Keratinocyte (primary cell): ENCODE measurements around the gene TRIM29. TPM values are rescaled to one million over a fixed set of nuclear protein-coding genes. Genes with fewer than 3 reads are reported as not detected.

Experiments
- DNase-seq: peaks from one replicate; pipeline ENCODE4 v3.0.0-alpha.2; 2011; ENCODE audit warnings: low read depth, missing footprints, low spot score
- FAIRE-seq: peaks from 2 replicates; lab custom pipeline; 2011; peaks lifted over from hg19 to GRCh38; lab: Jason Lieb, UNC
- H2AFZ ChIP-seq: 2 replicates; pipeline ENCODE4 v1.6.0; 2012; ENCODE audit warnings: low read length, control low read depth, inconsistent platforms; ENCODE audit not compliant: control insufficient read depth
- H3K27ac ChIP-seq: 2 replicates; pipeline ENCODE4 v1.5.1; 2011; ENCODE audit warnings: low read length; ENCODE audit not compliant: control insufficient read depth, insufficient read depth
- H3K27me3 ChIP-seq: 3 replicates; pipeline ENCODE4 v1.6.0; 2011; ENCODE audit warnings: low read length; ENCODE audit not compliant: control insufficient read depth, insufficient read depth; ENCODE audit errors: extremely low read depth
- H3K36me3 ChIP-seq, 2 experiments: 2 replicates in 1 of 2; 3 replicates in 1 of 2; pipeline ENCODE4 v1.5.1; 2011; ENCODE audit warnings: low read length in 2 of 2, mild to moderate bottlenecking in 1 of 2; ENCODE audit not compliant: control insufficient read depth in 2 of 2, insufficient read depth in 2 of 2; ENCODE audit errors: extremely low read depth in 1 of 2
- H3K4me1 ChIP-seq: 3 replicates; pipeline ENCODE4 v1.5.1; 2011; ENCODE audit warnings: low read length; ENCODE audit not compliant: control insufficient read depth, insufficient read depth; ENCODE audit errors: extremely low read depth
- H3K4me2 ChIP-seq: 3 replicates; pipeline ENCODE4 v1.6.0; 2011; ENCODE audit warnings: low read depth, low read length; ENCODE audit not compliant: control insufficient read depth, insufficient read depth; ENCODE audit errors: extremely low read depth
- H3K4me3 ChIP-seq, 3 experiments: fragments of 200-600 bp in 1 of 3; sonication (generic) in 1 of 3; 2 replicates in 2 of 3; 3 replicates in 1 of 3; pipeline ENCODE4 v1.5.1; 2011 to 2016; ENCODE audit warnings: low read length in 3 of 3, mild to moderate bottlenecking in 3 of 3, control low read depth in 2 of 3, inconsistent platforms in 1 of 3, low read depth in 1 of 3, mixed read lengths in 1 of 3, mixed run types in 1 of 3, moderate library complexity in 1 of 3; ENCODE audit not compliant: control insufficient read depth in 2 of 3, insufficient read depth in 2 of 3; ENCODE audit errors: extremely low read depth in 1 of 3
- H3K79me2 ChIP-seq: 2 replicates; pipeline ENCODE4 v1.6.0; 2012; ENCODE audit warnings: low read length; ENCODE audit not compliant: control insufficient read depth, insufficient read depth
- H3K9ac ChIP-seq: 3 replicates; pipeline ENCODE4 v1.6.0; 2011; ENCODE audit warnings: low read length; ENCODE audit not compliant: control insufficient read depth, insufficient read depth; ENCODE audit errors: extremely low read depth
- H3K9me1 ChIP-seq: 3 replicates; pipeline ENCODE4 v1.6.0; 2011; ENCODE audit warnings: low read length; ENCODE audit not compliant: control insufficient read depth, insufficient read depth; ENCODE audit errors: extremely low read depth
- H3K9me3 ChIP-seq: 2 replicates; pipeline ENCODE4 v1.5.1; 2012; ENCODE audit warnings: low read depth, low read length; ENCODE audit not compliant: control insufficient read depth
- H4K20me1 ChIP-seq: 3 replicates; pipeline ENCODE4 v1.6.0; 2011; ENCODE audit warnings: low read length; ENCODE audit not compliant: control insufficient read depth, insufficient read depth; ENCODE audit errors: extremely low read depth
- CTCF ChIP-seq, 3 experiments: IDR thresholded peaks in 1 of 3; conservative IDR thresholded peaks in 1 of 3; optimal IDR thresholded peaks in 1 of 3; 2 replicates in 2 of 3; 3 replicates in 1 of 3; pipeline versions ENCODE3 to v1.5.1; 2011; ENCODE audit warnings: low read length in 3 of 3, mild to moderate bottlenecking in 3 of 3, moderate library complexity in 2 of 3, control low read depth in 1 of 3, inconsistent platforms in 1 of 3; ENCODE audit not compliant: insufficient read depth in 2 of 3; ENCODE audit errors: extremely low read depth in 1 of 3
- EZH2 ChIP-seq: IDR thresholded peaks from one replicate; pipeline ENCODE4 v1.6.1; 2012; ENCODE audit warnings: inconsistent platforms, mild to moderate bottlenecking, low read length, moderate library complexity
- dilution Hi-C: fragments of 300-500 bp; cut with MboI; formaldehyde crosslinking; loops from one replicate; pipeline ENCODE4 v1.7.0; 2020; ENCODE audit warnings: low sequenced_read_pairs; ENCODE audit not compliant: extremely low pct_ligation_motif_present
- polyA plus RNA-seq, 5 experiments: library from polyadenylated mRNA; depleted of rRNA in 3 of 5; stranded (reverse) in 3 of 5; stranded (forward) in 1 of 5; unstranded in 1 of 5; fragments of >200 nt; gene quantifications; 1 replicate in 1 of 5; 2 replicates in 3 of 5; 3 replicates in 1 of 5; pipeline versions ENCODE4 v1.2.1 to v1.2.3, GENCODE V29; 2011 to 2012; ENCODE audit warnings: missing spikeins in 2 of 5, low read depth in 1 of 5, low replicate concordance in 1 of 5

The TRIM29 gene
- polyA plus RNA-seq, 1 donor (not counting 4 experiments of a cell fraction or from before 2014, with no cell fraction given): 463 TPM

- Histone ChIP-seq H3K79me2 (no peaks in the 10 kb centered on the region), H3K9me3 (peaks cover 8% of the 10 kb centered on the region), H4K20me1 (no peaks in the 10 kb centered on the region), H3K9ac (no peak overlapping the region), H3K27me3 (no peaks in the 10 kb centered on the region), H3K9me1 (no peaks in the 10 kb centered on the region), H2AFZ (no peak overlapping the region), H3K36me3 (no peaks in the 10 kb centered on the region), H3K4me1 (no peaks in the 10 kb centered on the region), H3K4me2 (no peak overlapping the region), H3K27ac (no peak overlapping the region), H3K4me3 (no peak overlapping the region)
- no peak for DNase-seq
- FAIRE-seq: no peak
- dilution Hi-C loops: no loop called here
- no peak for TF ChIP-seq CTCF (optimal IDR thresholded peaks at IDR 0.05 in 1 of 3, IDR thresholded peaks at IDR 0.05 in 1 of 3, conservative IDR thresholded peaks at IDR 0.05 in 1 of 3; ENCODE audit: extremely low read depth in 1 of 3, insufficient read depth in 2 of 3, low read length in 3 of 3)
- no peak for TF ChIP-seq EZH2
Measured at GRCh38 chr11:120078397-120078796, 59.5 kb downstream of the TRIM29 start.

- H3K27ac ChIP-seq: no peak overlapping the region
- no peak overlapping the region for H3K4me3 ChIP-seq
- dilution Hi-C loops: no loop called here
- TF ChIP-seq CTCF (optimal IDR thresholded peaks at IDR 0.05 in 1 of 3, IDR thresholded peaks at IDR 0.05 in 1 of 3, conservative IDR thresholded peaks at IDR 0.05 in 1 of 3; ENCODE audit: extremely low read depth in 1 of 3, insufficient read depth in 2 of 3, low read length in 3 of 3): no peak
- no peak for TF ChIP-seq EZH2
- H3K9me1 ChIP-seq: no peaks in the 10 kb centered on the region
- no peak for DNase-seq
- no peak overlapping the region for H3K9ac ChIP-seq
- H3K79me2 ChIP-seq: no peaks in the 10 kb centered on the region
- no peaks in the 10 kb centered on the region for H3K4me1 ChIP-seq
- no peaks in the 10 kb centered on the region for H3K36me3 ChIP-seq
- H4K20me1 ChIP-seq: no peaks in the 10 kb centered on the region
- no peak for FAIRE-seq
- H3K27me3 ChIP-seq: peaks cover 9% of the 10 kb centered on the region
- no peak overlapping the region for H2AFZ ChIP-seq
- H3K4me2 ChIP-seq: no peak overlapping the region
- H3K9me3 ChIP-seq: no peaks in the 10 kb centered on the region
Measured at GRCh38 chr11:120074076-120074475, 63.8 kb downstream of the TRIM29 start.
